ENCODE measurements around the gene TCP1.
"Not testable (repeated sequence)": the region's sequence is repeated elsewhere in the genome, so short reads cannot be mapped to it uniquely, and the experiment has no call there.

Gene TCP1

DNA sequence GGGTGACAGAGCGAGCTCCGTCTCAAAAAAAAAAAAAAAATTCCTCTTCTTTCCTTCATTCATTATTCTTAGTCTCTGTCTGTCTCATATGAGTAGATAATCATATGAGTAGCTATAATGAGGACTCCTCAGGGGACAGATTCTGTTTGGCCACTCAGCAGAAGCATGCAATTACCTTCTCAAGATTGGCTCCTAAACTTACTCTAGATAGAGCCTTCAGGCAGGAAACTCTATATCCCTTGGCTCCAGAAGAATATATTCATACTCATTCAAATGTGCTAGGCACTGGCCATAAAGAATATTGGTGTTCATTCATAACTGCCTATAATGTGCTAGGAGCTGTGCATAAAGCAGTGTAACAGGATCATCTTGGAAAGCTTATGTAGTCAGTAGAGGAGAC lies 29.8 kb downstream of the TCP1 start:
- DNase-seq (ENCODE audit: low read depth in 1 of 2, low spot score in 1 of 2) = no peak
- in situ Hi-C loops (cut with HindIII; ENCODE audit: low pct_unique_long_range_greater_than_20kb, low sequenced_read_pairs) = no loop called here

DNA sequence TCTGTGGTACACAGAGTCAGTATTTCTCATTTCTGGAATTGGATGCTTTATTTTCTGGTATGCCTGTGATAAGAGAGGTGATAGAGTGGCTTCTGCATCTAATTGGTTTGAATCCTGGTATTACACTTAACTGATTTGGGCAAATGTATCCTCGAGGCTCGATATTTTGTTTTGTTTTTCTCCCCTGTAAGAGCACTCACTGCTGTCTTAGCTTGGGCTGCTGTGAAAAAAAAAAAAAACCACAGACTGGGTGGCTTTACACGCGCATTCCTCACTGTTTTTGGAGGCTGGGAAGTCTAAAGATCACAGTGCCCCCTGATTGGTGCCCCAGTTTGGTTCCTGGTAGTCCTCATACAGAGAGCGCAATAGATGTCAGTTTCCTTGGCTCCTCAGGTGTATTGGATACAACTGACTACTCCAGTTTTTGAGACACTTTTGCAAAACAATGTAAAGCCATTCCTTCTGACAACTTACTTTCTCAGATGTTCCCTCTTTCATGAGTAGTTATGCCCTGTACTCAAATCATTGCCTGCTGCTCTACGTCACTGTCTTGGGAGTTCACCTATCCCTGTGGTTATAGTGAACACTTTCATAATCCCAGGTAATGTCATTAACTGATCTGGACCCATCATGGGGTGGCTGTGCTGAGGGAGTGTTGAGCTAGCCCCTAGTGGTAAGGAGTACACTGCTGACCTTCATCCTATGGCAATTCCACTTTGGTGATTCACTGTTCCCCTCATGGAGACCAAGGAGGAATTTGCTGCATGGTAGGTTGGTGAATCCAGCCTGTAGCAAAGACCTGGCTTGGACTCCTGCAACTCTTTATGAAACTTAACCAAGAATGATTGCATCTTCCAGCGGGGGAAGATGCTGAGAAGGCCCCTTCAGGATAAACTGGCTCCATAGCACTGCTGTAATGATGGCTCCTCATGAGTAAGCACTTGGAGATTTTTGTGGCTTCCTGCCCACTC lies 31.1 kb downstream of the TCP1 start:
- no peak for TF ChIP-seq JUND (IDR thresholded peaks at IDR 0.05; ENCODE audit: low read depth)
- in situ Hi-C loops (cut with HindIII; ENCODE audit: low pct_unique_long_range_greater_than_20kb, low sequenced_read_pairs) = no loop called here
- no peak for DNase-seq (ENCODE audit: low read depth in 1 of 2, low spot score in 1 of 2)

More for the DNA sequence above, 29.8 kb downstream of the TCP1 start:
- TF ChIP-seq JUND (IDR thresholded peaks at IDR 0.05; ENCODE audit: low read depth) = no peak

GRCh38 chr6:159756508-159756907 lies 32.9 kb downstream of the TCP1 start:
- in situ Hi-C loops (cut with HindIII; ENCODE audit: low pct_unique_long_range_greater_than_20kb, low sequenced_read_pairs) = no loop called here
- DNase-seq (ENCODE audit: low read depth in 1 of 2, low spot score in 1 of 2) = no peak
- TF ChIP-seq JUND (IDR thresholded peaks at IDR 0.05; ENCODE audit: low read depth) = no peak

GRCh38 chr6:159754959-159755914 lies 34.2 kb downstream of the TCP1 start:
- no peak for DNase-seq (ENCODE audit: low read depth in 1 of 2, low spot score in 1 of 2)
- TF ChIP-seq JUND (IDR thresholded peaks at IDR 0.05; ENCODE audit: low read depth) = no peak

DNA sequence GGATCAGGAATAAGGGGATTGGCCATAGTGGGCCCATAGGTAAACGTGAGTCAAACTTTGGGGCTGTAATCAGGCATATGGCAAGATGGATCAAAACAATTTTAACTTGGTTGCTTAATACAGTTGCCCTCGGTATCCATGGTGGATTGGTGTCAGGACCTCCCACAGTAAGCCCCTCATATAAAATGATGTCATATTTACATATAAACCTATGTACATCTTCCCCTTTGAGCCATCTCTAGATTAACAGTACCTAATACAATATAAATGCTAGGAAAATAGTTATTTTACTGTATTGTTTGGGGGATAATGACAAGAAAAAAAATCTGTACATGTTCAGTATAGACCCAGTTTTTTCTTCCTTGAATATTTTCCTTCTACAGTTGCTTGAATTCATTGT lies 35.0 kb downstream of the TCP1 start:
- in situ Hi-C loops (cut with HindIII; ENCODE audit: low pct_unique_long_range_greater_than_20kb, low sequenced_read_pairs) = no loop called here
- TF ChIP-seq JUND (IDR thresholded peaks at IDR 0.05; ENCODE audit: low read depth) = no peak
- no peak for DNase-seq (ENCODE audit: low read depth in 1 of 2, low spot score in 1 of 2)

More at GRCh38 chr6:159754959-159755914, 34.2 kb downstream of the TCP1 start:
- in situ Hi-C loops (cut with HindIII; ENCODE audit: low pct_unique_long_range_greater_than_20kb, low sequenced_read_pairs) = no loop called here

- no peak for TF ChIP-seq JUND (IDR thresholded peaks at IDR 0.05; ENCODE audit: low read depth)
- in situ Hi-C loops (cut with HindIII; ENCODE audit: low pct_unique_long_range_greater_than_20kb, low sequenced_read_pairs) = no loop called here
- no peak for DNase-seq (ENCODE audit: low read depth in 1 of 2, low spot score in 1 of 2)
Observed at GRCh38 chr6:159753081-159753872, 36.1 kb downstream of the TCP1 start.

DNA sequence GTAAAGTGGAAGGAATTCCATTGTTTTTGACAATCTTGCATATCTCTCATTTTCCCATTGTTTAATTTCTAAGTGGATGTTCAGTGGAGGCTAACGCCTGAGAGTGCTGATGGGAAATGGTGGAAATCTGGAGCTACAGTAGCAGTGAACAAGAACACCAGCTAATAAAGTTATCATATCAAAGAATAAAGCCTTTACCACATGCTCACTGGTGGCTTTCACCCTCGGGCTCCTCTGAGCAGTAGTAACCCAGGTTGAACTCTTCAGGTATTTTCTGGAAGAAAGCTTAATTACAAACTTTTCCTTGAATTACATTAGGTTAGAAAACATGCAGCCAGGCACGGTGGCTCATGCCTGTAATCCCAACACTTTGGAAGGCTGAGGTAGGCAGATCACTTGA lies 38.0 kb downstream of the TCP1 start:
- DNase-seq (ENCODE audit: low read depth in 1 of 2, low spot score in 1 of 2) = no peak
- TF ChIP-seq JUND (IDR thresholded peaks at IDR 0.05; ENCODE audit: low read depth) = no peak
- in situ Hi-C loops (cut with HindIII; ENCODE audit: low pct_unique_long_range_greater_than_20kb, low sequenced_read_pairs) = no loop called here

- DNase-seq (ENCODE audit: low read depth in 1 of 2, low spot score in 1 of 2); in situ Hi-C loops (cut with HindIII; ENCODE audit: low pct_unique_long_range_greater_than_20kb, low sequenced_read_pairs): not testable (repeated sequence)
Observed at GRCh38 chr6:159748127-159748526, 41.3 kb downstream of the TCP1 start.

- in situ Hi-C loops (cut with HindIII; ENCODE audit: low pct_unique_long_range_greater_than_20kb, low sequenced_read_pairs) = no loop called here
- TF ChIP-seq JUND (IDR thresholded peaks at IDR 0.05; ENCODE audit: low read depth) = no peak
- no peak for DNase-seq (ENCODE audit: low read depth in 1 of 2, low spot score in 1 of 2)
Observed at GRCh38 chr6:159746759-159747158, 42.6 kb downstream of the TCP1 start.

GRCh38 chr6:159745081-159745480 lies 44.3 kb downstream of the TCP1 start:
- no peak for TF ChIP-seq JUND (IDR thresholded peaks at IDR 0.05; ENCODE audit: low read depth)
- in situ Hi-C loops (cut with HindIII; ENCODE audit: low pct_unique_long_range_greater_than_20kb, low sequenced_read_pairs) = no loop called here
- DNase-seq (ENCODE audit: low read depth in 1 of 2, low spot score in 1 of 2) = no peak

DNA sequence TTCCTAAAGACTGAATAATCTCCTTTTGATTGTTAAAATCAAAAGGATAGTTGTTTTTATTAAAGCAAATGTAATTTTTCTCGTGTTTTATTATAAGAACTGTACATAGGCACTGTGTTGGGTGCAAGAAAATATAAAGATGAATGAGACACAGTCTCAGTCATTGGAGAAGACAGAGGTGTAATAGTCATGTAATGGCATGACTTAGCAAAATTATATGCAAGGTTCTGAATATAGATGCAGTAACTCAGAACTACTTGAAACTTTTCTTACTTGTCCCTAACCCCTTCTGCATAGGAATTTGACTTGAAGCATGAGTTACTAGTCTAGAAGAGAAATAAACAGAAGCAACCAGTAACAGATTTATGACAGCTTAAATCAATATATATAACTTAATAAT lies 47.2 kb downstream of the TCP1 start:
- in situ Hi-C loops (cut with HindIII; ENCODE audit: low pct_unique_long_range_greater_than_20kb, low sequenced_read_pairs) = no loop called here
- no peak for TF ChIP-seq JUND (IDR thresholded peaks at IDR 0.05; ENCODE audit: low read depth)
- DNase-seq (ENCODE audit: low read depth in 1 of 2, low spot score in 1 of 2) = no peak

DNA sequence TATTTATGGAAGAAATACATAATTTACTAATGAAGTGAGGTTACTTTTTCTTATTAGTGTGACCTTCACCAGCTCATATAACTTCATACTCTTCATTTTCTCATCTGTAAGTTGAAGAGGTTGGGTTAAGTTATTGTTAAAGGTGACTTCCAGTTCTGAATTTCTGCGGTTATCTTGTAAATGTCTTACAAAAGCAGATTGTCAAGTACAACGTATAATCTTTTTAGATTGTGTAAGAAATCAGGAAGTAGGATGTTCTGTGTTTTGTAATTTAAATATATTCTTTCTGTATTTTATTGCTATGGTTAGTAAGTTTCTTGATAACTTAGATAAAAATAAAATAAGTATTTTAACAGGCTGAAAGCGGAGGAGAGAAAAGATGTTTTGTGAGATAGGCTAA lies 50.1 kb downstream of the TCP1 start:
- in situ Hi-C loops (cut with HindIII; ENCODE audit: low pct_unique_long_range_greater_than_20kb, low sequenced_read_pairs) = no loop called here
- DNase-seq (ENCODE audit: low read depth in 1 of 2, low spot score in 1 of 2) = no peak
- no peak for TF ChIP-seq JUND (IDR thresholded peaks at IDR 0.05; ENCODE audit: low read depth)

Data from T47D (cell line).